Endodermal cell (in vitro differentiated cells): ENCODE measurements around the gene KRTAP1-3. TPM values are rescaled to one million over a fixed set of nuclear protein-coding genes. Genes with fewer than 3 reads are reported as not detected.

Experiments used
- DNase-seq: peaks from one replicate; pipeline ENCODE4 v3.0.0-alpha.2; 2017
- H3K27ac ChIP-seq: 2 replicates; pipeline ENCODE4 v1.5.1; 2013; ENCODE audit warnings: mild to moderate bottlenecking, low read depth, low read length, moderate library complexity
- H3K27me3 ChIP-seq: 2 replicates; pipeline ENCODE4 v1.6.1; 2013; ENCODE audit warnings: mild to moderate bottlenecking, low read length, moderate library complexity; ENCODE audit not compliant: insufficient read depth, control insufficient read depth, poor library complexity, severe bottlenecking
- H3K36me3 ChIP-seq: 2 replicates; pipeline ENCODE4 v1.7.0; 2013; ENCODE audit warnings: mild to moderate bottlenecking, low read length, moderate library complexity; ENCODE audit not compliant: control insufficient read depth, insufficient read depth
- H3K4me1 ChIP-seq: one replicate; pipeline ENCODE4 v1.7.0; 2013; ENCODE audit warnings: low read length; ENCODE audit not compliant: control insufficient read depth, insufficient read depth
- H3K4me3 ChIP-seq: 2 replicates; pipeline ENCODE4 v1.5.1; 2013; ENCODE audit warnings: mild to moderate bottlenecking, low read length, moderate library complexity
- H3K9ac ChIP-seq: 2 replicates; pipeline ENCODE4 v1.6.1; 2013; ENCODE audit warnings: mild to moderate bottlenecking, low read length, moderate library complexity; ENCODE audit not compliant: poor library complexity, severe bottlenecking; ENCODE audit errors: extremely low read depth
- H3K9me3 ChIP-seq: 2 replicates; pipeline ENCODE4 v1.6.1; 2013; ENCODE audit warnings: mild to moderate bottlenecking, low read length, moderate library complexity; ENCODE audit not compliant: control insufficient read depth
- H3K27ac Mint-ChIP-seq: 2 replicates; pipeline ENCODE4 v1.8.0; 2020; ENCODE audit warnings: mixed read lengths
- H3K27me3 Mint-ChIP-seq: 2 replicates; pipeline ENCODE4 v1.8.0; 2021; ENCODE audit warnings: mild to moderate bottlenecking, mixed read lengths; ENCODE audit not compliant: insufficient read depth
- H3K36me3 Mint-ChIP-seq: 2 replicates; pipeline ENCODE4 v1.8.0; 2020; ENCODE audit warnings: low read depth, mixed read lengths
- H3K4me1 Mint-ChIP-seq: 2 replicates; pipeline ENCODE4 v1.8.0; 2020; ENCODE audit warnings: mixed read lengths
- H3K4me3 Mint-ChIP-seq: 2 replicates; pipeline ENCODE4 v1.8.0; 2020; ENCODE audit warnings: mild to moderate bottlenecking, moderate library complexity, mixed read lengths
- H3K9me3 Mint-ChIP-seq: 2 replicates; pipeline ENCODE4 v1.8.0; 2020; ENCODE audit warnings: mild to moderate bottlenecking, mixed read lengths
- WGBS, 2 experiments: methylation state at CpG; one replicate each; pipeline versions ENCODE4 v1.1.5 to v1.1.7; 2013; ENCODE audit warnings: missing lambda C conversion rate in 2 of 2, mixed read lengths in 1 of 2; ENCODE audit not compliant: insufficient coverage in 1 of 2, insufficient read length in 1 of 2; 5-methylcytosine and 5-hydroxymethylcytosine counted together
- total RNA-seq, 2 donors: library from RNA; stranded (reverse); fragmentation: NEBNext Ultra II Directional in 1 of 2; extraction: Animal tissue kit (Norgen Biotek cat#: 25700) in 1 of 2; gene quantifications; 2 replicates in 1 of 2; 3 replicates in 1 of 2; pipeline ENCODE4 v1.2.1, GENCODE V29; 2021
- TF ChIP-seq, protein P1 (sequence below): fragments of 200-600 bp; sonication (generic); conservative IDR thresholded peaks from 2 replicates; pipeline ENCODE4 v1.5.0; 2021; ENCODE audit warnings: antibody characterized with exemption, mild to moderate bottlenecking

Gene KRTAP1-3
- total RNA-seq, 2 donors from 2014 or later, result not detected

DNA sequence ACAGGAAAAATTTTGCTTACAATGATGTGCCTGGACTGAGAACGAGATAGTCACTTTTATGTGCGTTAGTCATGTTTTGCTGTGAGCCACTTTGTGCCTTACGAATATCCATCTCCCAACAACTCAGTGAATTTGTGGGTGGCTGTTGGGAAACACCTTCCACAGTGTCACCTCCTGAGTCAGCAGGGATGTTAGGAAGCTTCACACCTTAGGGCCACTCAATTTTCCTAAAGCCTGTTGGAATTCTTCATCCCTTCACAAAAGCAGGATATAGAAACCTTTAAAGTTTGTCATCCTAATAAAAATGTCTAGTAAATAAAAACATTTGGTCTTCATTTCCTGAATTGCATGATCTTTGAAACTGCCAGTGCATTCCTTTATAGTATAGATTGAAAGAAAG, 21.5 kb downstream of the KRTAP1-3 start:
- Mint-ChIP-seq H3K36me3 (no peaks in the 10 kb centered on the region), H3K4me3 (no peak overlapping the region), H3K4me1 (peaks cover 21% of the 10 kb centered on the region), H3K27ac (no peak overlapping the region), H3K9me3 (no peaks in the 10 kb centered on the region), H3K27me3 (no peaks in the 10 kb centered on the region)
- H3K4me1 ChIP-seq, result peaks cover 8% of the 10 kb centered on the region
- H3K4me3 ChIP-seq, result no peak overlapping the region
- no peak for DNase-seq
- no peak overlapping the region for H3K9ac ChIP-seq
- H3K36me3 ChIP-seq, result no peaks in the 10 kb centered on the region
- 96 to 100% methylated on average over 1 to 3 of the region's 3 CpGs for WGBS, 2 experiments
- no peaks in the 10 kb centered on the region for H3K27me3 ChIP-seq
- H3K9me3 ChIP-seq, result no peaks in the 10 kb centered on the region
- TF ChIP-seq, protein P1, sequence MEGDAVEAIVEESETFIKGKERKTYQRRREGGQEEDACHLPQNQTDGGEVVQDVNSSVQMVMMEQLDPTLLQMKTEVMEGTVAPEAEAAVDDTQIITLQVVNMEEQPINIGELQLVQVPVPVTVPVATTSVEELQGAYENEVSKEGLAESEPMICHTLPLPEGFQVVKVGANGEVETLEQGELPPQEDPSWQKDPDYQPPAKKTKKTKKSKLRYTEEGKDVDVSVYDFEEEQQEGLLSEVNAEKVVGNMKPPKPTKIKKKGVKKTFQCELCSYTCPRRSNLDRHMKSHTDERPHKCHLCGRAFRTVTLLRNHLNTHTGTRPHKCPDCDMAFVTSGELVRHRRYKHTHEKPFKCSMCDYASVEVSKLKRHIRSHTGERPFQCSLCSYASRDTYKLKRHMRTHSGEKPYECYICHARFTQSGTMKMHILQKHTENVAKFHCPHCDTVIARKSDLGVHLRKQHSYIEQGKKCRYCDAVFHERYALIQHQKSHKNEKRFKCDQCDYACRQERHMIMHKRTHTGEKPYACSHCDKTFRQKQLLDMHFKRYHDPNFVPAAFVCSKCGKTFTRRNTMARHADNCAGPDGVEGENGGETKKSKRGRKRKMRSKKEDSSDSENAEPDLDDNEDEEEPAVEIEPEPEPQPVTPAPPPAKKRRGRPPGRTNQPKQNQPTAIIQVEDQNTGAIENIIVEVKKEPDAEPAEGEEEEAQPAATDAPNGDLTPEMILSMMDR, result no peak
- no peak overlapping the region for H3K27ac ChIP-seq

DNA sequence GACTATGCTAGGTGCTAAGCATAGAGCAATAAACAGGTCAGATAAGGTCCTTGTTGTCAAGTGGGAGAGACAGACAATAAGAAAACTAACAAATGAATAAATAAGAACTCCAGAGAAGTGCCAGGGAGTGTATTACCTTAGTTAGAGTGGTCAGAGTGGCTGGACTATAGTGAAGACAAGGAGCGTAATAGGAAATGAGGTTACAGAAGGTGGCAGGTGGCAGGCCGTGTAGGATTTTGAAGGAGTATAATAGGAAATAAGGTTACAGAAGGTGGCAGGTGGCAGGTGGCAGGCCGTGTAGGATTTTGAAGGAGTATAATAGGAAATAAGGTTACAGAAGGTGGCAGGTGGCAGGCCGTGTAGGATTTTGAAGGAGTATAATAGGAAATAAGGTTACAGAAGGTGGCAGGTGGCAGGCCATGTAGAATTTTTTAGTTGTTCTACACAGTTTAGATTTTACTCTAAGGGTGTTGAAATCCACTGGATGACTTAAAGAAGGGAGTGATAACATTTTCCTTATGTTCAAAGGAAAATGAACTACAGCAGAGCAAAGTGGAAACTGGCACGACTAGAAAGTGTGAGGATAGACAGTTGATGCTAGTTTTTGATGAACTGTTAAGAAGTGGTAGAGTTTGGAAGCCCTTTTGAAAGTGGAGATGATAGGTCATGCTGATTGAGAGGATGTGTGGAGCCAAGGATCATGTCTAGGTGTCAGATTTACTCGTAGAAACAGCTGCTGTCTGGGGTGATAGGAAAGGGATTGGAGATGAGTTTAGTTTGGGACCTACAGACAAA, 22.2 kb downstream of the KRTAP1-3 start:
- WGBS, 2 experiments, result 89 to 100% methylated on average over 5 to 6 of the region's 6 CpGs
- no peaks in the 10 kb centered on the region for H3K27me3 Mint-ChIP-seq
- no peak overlapping the region for H3K4me3 ChIP-seq
- no peak overlapping the region for H3K9ac ChIP-seq
- no peak overlapping the region for H3K27ac ChIP-seq
- H3K9me3 Mint-ChIP-seq, result no peaks in the 10 kb centered on the region
- no peaks in the 10 kb centered on the region for H3K27me3 ChIP-seq
- peaks cover 8% of the 10 kb centered on the region for H3K4me1 ChIP-seq
- peaks cover 21% of the 10 kb centered on the region for H3K4me1 Mint-ChIP-seq
- DNase-seq, result no peak
- TF ChIP-seq, protein P1, result no peak
- H3K36me3 Mint-ChIP-seq, result no peaks in the 10 kb centered on the region
- no peak overlapping the region for H3K4me3 Mint-ChIP-seq
- H3K9me3 ChIP-seq, result no peaks in the 10 kb centered on the region
- H3K36me3 ChIP-seq, result no peaks in the 10 kb centered on the region
- H3K27ac Mint-ChIP-seq, result no peak overlapping the region

DNA sequence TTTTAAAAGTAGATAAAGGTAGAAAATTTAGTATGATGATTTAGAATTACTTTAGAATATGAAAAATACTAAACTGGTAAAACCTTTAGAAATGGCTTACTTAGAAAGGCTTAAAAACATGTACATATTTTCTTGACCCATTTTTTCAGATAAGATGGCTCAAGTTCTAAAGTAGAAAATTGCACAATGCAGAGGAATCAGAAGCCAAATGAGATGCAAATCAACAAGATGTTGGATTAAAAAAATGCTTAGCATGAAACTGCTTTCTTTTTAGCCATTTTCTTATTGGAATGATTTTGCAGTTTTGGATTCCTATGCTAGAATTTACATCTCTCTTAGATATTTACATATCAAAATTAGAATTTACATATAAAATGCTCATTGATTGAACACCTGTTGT, 24.2 kb downstream of the KRTAP1-3 start:
- Histone ChIP-seq H3K9me3 (no peaks in the 10 kb centered on the region), H3K27me3 (no peaks in the 10 kb centered on the region), H3K4me1 (peaks cover 8% of the 10 kb centered on the region), H3K36me3 (no peaks in the 10 kb centered on the region), H3K9ac (no peak overlapping the region), H3K4me3 (no peak overlapping the region), H3K27ac (no peak overlapping the region)
- Mint-ChIP-seq H3K36me3 (no peaks in the 10 kb centered on the region), H3K4me1 (peaks cover 21% of the 10 kb centered on the region), H3K9me3 (no peaks in the 10 kb centered on the region), H3K27ac (no peak overlapping the region), H3K27me3 (no peaks in the 10 kb centered on the region), H3K4me3 (no peak overlapping the region)
- DNase-seq, result no peak
- TF ChIP-seq, protein P1, result no peak
